ENCODE results near the gene KHDC1.

Gene KHDC1

GRCh38 chr6:73227606-73228255 is 35.3 kb downstream of the KHDC1 start:
- H3K27ac ChIP-seq (ENCODE audit: low read depth in 2 of 2, low read length in 2 of 2) = no peak overlapping the region
- H3K4me3 ChIP-seq (ENCODE audit: low read length in 2 of 2) = no peak overlapping the region
- no peaks in the 10 kb centered on the region for H3K36me3 ChIP-seq (ENCODE audit: control insufficient read depth in 2 of 2, insufficient read depth in 2 of 2, low read length in 2 of 2)
- no peak overlapping the region for H3K9ac ChIP-seq (ENCODE audit: low read depth in 1 of 2, low read length in 2 of 2)
- H3K27me3 ChIP-seq (ENCODE audit: control insufficient read depth in 2 of 2, insufficient read depth in 2 of 2, low read length in 2 of 2) = no peaks in the 10 kb centered on the region
- H3K4me1 ChIP-seq (ENCODE audit: control insufficient read depth in 2 of 2, insufficient read depth in 2 of 2, low read length in 2 of 2) = no peaks in the 10 kb centered on the region
- no peaks in the 10 kb centered on the region for H3K9me3 ChIP-seq (ENCODE audit: control insufficient read depth in 2 of 2, low read length in 2 of 2)

- Histone ChIP-seq H3K4me3 (ENCODE audit: low read length in 2 of 2) (no peak within 1 kb of the TSS), H3K27ac (ENCODE audit: low read depth in 2 of 2, low read length in 2 of 2) (no peak within 1 kb of the TSS), H3K4me1 (ENCODE audit: control insufficient read depth in 2 of 2, insufficient read depth in 2 of 2, low read length in 2 of 2) (no peaks in the 10 kb centered on the region), H3K27me3 (ENCODE audit: control insufficient read depth in 2 of 2, insufficient read depth in 2 of 2, low read length in 2 of 2) (no peaks in the 10 kb centered on the region), H3K36me3 (ENCODE audit: control insufficient read depth in 2 of 2, insufficient read depth in 2 of 2, low read length in 2 of 2) (no peaks in the 10 kb centered on the region), H3K9ac (ENCODE audit: low read depth in 1 of 2, low read length in 2 of 2) (no peak within 1 kb of the TSS), H3K9me3 (ENCODE audit: control insufficient read depth in 2 of 2, low read length in 2 of 2) (no peaks in the 10 kb centered on the region)
Measured at GRCh38 chr6:73225396-73225795, 37.6 kb downstream of the KHDC1 start, which contains the start of gene KHDC1L. Gene KHDC1L (minus strand): TSS chr6:73225496. CDS start chr6:73225408, 88 bp downstream.

- H3K9me3 ChIP-seq (ENCODE audit: control insufficient read depth in 2 of 2, low read length in 2 of 2) = no peaks in the 10 kb centered on the region
- no peaks in the 10 kb centered on the region for H3K36me3 ChIP-seq (ENCODE audit: control insufficient read depth in 2 of 2, insufficient read depth in 2 of 2, low read length in 2 of 2)
- no peaks in the 10 kb centered on the region for H3K4me1 ChIP-seq (ENCODE audit: control insufficient read depth in 2 of 2, insufficient read depth in 2 of 2, low read length in 2 of 2)
- H3K27ac ChIP-seq (ENCODE audit: low read depth in 2 of 2, low read length in 2 of 2) = no peak overlapping the region
- no peak overlapping the region for H3K4me3 ChIP-seq (ENCODE audit: low read length in 2 of 2)
- H3K27me3 ChIP-seq (ENCODE audit: control insufficient read depth in 2 of 2, insufficient read depth in 2 of 2, low read length in 2 of 2) = no peaks in the 10 kb centered on the region
- H3K9ac ChIP-seq (ENCODE audit: low read depth in 1 of 2, low read length in 2 of 2) = no peak overlapping the region
Measured at GRCh38 chr6:73216859-73217258, 46.1 kb downstream of the KHDC1 start.

- no peak overlapping the region for H3K9ac ChIP-seq (ENCODE audit: low read depth in 1 of 2, low read length in 2 of 2)
- H3K36me3 ChIP-seq (ENCODE audit: control insufficient read depth in 2 of 2, insufficient read depth in 2 of 2, low read length in 2 of 2) = no peaks in the 10 kb centered on the region
- no peaks in the 10 kb centered on the region for H3K4me1 ChIP-seq (ENCODE audit: control insufficient read depth in 2 of 2, insufficient read depth in 2 of 2, low read length in 2 of 2)
- H3K27ac ChIP-seq (ENCODE audit: low read depth in 2 of 2, low read length in 2 of 2) = no peak overlapping the region
- no peaks in the 10 kb centered on the region for H3K27me3 ChIP-seq (ENCODE audit: control insufficient read depth in 2 of 2, insufficient read depth in 2 of 2, low read length in 2 of 2)
- no peak overlapping the region for H3K4me3 ChIP-seq (ENCODE audit: low read length in 2 of 2)
- H3K9me3 ChIP-seq (ENCODE audit: control insufficient read depth in 2 of 2, low read length in 2 of 2) = no peaks in the 10 kb centered on the region
Measured at GRCh38 chr6:73209117-73209516, 53.9 kb downstream of the KHDC1 start.

- Histone ChIP-seq H3K4me3 (ENCODE audit: low read length in 2 of 2) (no peak overlapping the region), H3K27me3 (ENCODE audit: control insufficient read depth in 2 of 2, insufficient read depth in 2 of 2, low read length in 2 of 2) (no peaks in the 10 kb centered on the region), H3K9me3 (ENCODE audit: control insufficient read depth in 2 of 2, low read length in 2 of 2) (no peaks in the 10 kb centered on the region), H3K4me1 (ENCODE audit: control insufficient read depth in 2 of 2, insufficient read depth in 2 of 2, low read length in 2 of 2) (no peaks in the 10 kb centered on the region), H3K27ac (ENCODE audit: low read depth in 2 of 2, low read length in 2 of 2) (no peak overlapping the region), H3K9ac (ENCODE audit: low read depth in 1 of 2, low read length in 2 of 2) (no peak overlapping the region), H3K36me3 (ENCODE audit: control insufficient read depth in 2 of 2, insufficient read depth in 2 of 2, low read length in 2 of 2) (no peaks in the 10 kb centered on the region)
Measured at GRCh38 chr6:73207221-73207837, 55.7 kb downstream of the KHDC1 start.

GRCh38 chr6:73204252-73204651 is 58.7 kb downstream of the KHDC1 start:
- no peaks in the 10 kb centered on the region for H3K4me1 ChIP-seq (ENCODE audit: control insufficient read depth in 2 of 2, insufficient read depth in 2 of 2, low read length in 2 of 2)
- no peaks in the 10 kb centered on the region for H3K9me3 ChIP-seq (ENCODE audit: control insufficient read depth in 2 of 2, low read length in 2 of 2)
- H3K27ac ChIP-seq (ENCODE audit: low read depth in 2 of 2, low read length in 2 of 2) = no peak overlapping the region
- H3K27me3 ChIP-seq (ENCODE audit: control insufficient read depth in 2 of 2, insufficient read depth in 2 of 2, low read length in 2 of 2) = no peaks in the 10 kb centered on the region
- H3K9ac ChIP-seq (ENCODE audit: low read depth in 1 of 2, low read length in 2 of 2) = no peak overlapping the region
- H3K4me3 ChIP-seq (ENCODE audit: low read length in 2 of 2) = no peak overlapping the region
- no peaks in the 10 kb centered on the region for H3K36me3 ChIP-seq (ENCODE audit: control insufficient read depth in 2 of 2, insufficient read depth in 2 of 2, low read length in 2 of 2)

GRCh38 chr6:73203098-73203497 is 59.9 kb downstream of the KHDC1 start:
- no peak overlapping the region for H3K9ac ChIP-seq (ENCODE audit: low read depth in 1 of 2, low read length in 2 of 2)
- H3K27ac ChIP-seq (ENCODE audit: low read depth in 2 of 2, low read length in 2 of 2) = no peak overlapping the region
- no peaks in the 10 kb centered on the region for H3K4me1 ChIP-seq (ENCODE audit: control insufficient read depth in 2 of 2, insufficient read depth in 2 of 2, low read length in 2 of 2)
- no peaks in the 10 kb centered on the region for H3K27me3 ChIP-seq (ENCODE audit: control insufficient read depth in 2 of 2, insufficient read depth in 2 of 2, low read length in 2 of 2)
- H3K9me3 ChIP-seq (ENCODE audit: control insufficient read depth in 2 of 2, low read length in 2 of 2) = no peaks in the 10 kb centered on the region
- no peaks in the 10 kb centered on the region for H3K36me3 ChIP-seq (ENCODE audit: control insufficient read depth in 2 of 2, insufficient read depth in 2 of 2, low read length in 2 of 2)
- H3K4me3 ChIP-seq (ENCODE audit: low read length in 2 of 2) = no peak overlapping the region

- no peaks in the 10 kb centered on the region for H3K9me3 ChIP-seq (ENCODE audit: control insufficient read depth in 2 of 2, low read length in 2 of 2)
- H3K36me3 ChIP-seq (ENCODE audit: control insufficient read depth in 2 of 2, insufficient read depth in 2 of 2, low read length in 2 of 2) = no peaks in the 10 kb centered on the region
- no peak overlapping the region for H3K9ac ChIP-seq (ENCODE audit: low read depth in 1 of 2, low read length in 2 of 2)
- H3K4me1 ChIP-seq (ENCODE audit: control insufficient read depth in 2 of 2, insufficient read depth in 2 of 2, low read length in 2 of 2) = no peaks in the 10 kb centered on the region
- no peaks in the 10 kb centered on the region for H3K27me3 ChIP-seq (ENCODE audit: control insufficient read depth in 2 of 2, insufficient read depth in 2 of 2, low read length in 2 of 2)
- H3K27ac ChIP-seq (ENCODE audit: low read depth in 2 of 2, low read length in 2 of 2) = no peak overlapping the region
- no peak overlapping the region for H3K4me3 ChIP-seq (ENCODE audit: low read length in 2 of 2)
Measured at GRCh38 chr6:73200735-73201134, 62.3 kb downstream of the KHDC1 start.

- H3K4me3 ChIP-seq (ENCODE audit: low read length in 2 of 2) = no peak overlapping the region
- no peak overlapping the region for H3K9ac ChIP-seq (ENCODE audit: low read depth in 1 of 2, low read length in 2 of 2)
- no peaks in the 10 kb centered on the region for H3K27me3 ChIP-seq (ENCODE audit: control insufficient read depth in 2 of 2, insufficient read depth in 2 of 2, low read length in 2 of 2)
- no peaks in the 10 kb centered on the region for H3K9me3 ChIP-seq (ENCODE audit: control insufficient read depth in 2 of 2, low read length in 2 of 2)
- H3K4me1 ChIP-seq (ENCODE audit: control insufficient read depth in 2 of 2, insufficient read depth in 2 of 2, low read length in 2 of 2) = no peaks in the 10 kb centered on the region
- H3K36me3 ChIP-seq (ENCODE audit: control insufficient read depth in 2 of 2, insufficient read depth in 2 of 2, low read length in 2 of 2) = no peaks in the 10 kb centered on the region
- no peak overlapping the region for H3K27ac ChIP-seq (ENCODE audit: low read depth in 2 of 2, low read length in 2 of 2)
Measured at GRCh38 chr6:73200247-73200646, 62.7 kb downstream of the KHDC1 start.

- Histone ChIP-seq H3K4me1 (ENCODE audit: control insufficient read depth in 2 of 2, insufficient read depth in 2 of 2, low read length in 2 of 2) (no peaks in the 10 kb centered on the region), H3K9me3 (ENCODE audit: control insufficient read depth in 2 of 2, low read length in 2 of 2) (no peaks in the 10 kb centered on the region), H3K27me3 (ENCODE audit: control insufficient read depth in 2 of 2, insufficient read depth in 2 of 2, low read length in 2 of 2) (no peaks in the 10 kb centered on the region), H3K36me3 (ENCODE audit: control insufficient read depth in 2 of 2, insufficient read depth in 2 of 2, low read length in 2 of 2) (no peaks in the 10 kb centered on the region), H3K9ac (ENCODE audit: low read depth in 1 of 2, low read length in 2 of 2) (no peak overlapping the region), H3K27ac (ENCODE audit: low read depth in 2 of 2, low read length in 2 of 2) (no peak overlapping the region), H3K4me3 (ENCODE audit: low read length in 2 of 2) (no peak overlapping the region)
Measured at GRCh38 chr6:73194744-73195143, 68.3 kb downstream of the KHDC1 start.
